GM04504 (cell line): ENCODE data around the gene EXOC1.
"Not testable (repeated sequence)": the region's sequence is repeated elsewhere in the genome, so short reads cannot be mapped to it uniquely, and the experiment has no call there.

Experiments used
- DNase-seq: peaks from one replicate; pipeline ENCODE4 v3.0.0-alpha.2; 2012; ENCODE audit warnings: low read depth

Gene EXOC1

DNA sequence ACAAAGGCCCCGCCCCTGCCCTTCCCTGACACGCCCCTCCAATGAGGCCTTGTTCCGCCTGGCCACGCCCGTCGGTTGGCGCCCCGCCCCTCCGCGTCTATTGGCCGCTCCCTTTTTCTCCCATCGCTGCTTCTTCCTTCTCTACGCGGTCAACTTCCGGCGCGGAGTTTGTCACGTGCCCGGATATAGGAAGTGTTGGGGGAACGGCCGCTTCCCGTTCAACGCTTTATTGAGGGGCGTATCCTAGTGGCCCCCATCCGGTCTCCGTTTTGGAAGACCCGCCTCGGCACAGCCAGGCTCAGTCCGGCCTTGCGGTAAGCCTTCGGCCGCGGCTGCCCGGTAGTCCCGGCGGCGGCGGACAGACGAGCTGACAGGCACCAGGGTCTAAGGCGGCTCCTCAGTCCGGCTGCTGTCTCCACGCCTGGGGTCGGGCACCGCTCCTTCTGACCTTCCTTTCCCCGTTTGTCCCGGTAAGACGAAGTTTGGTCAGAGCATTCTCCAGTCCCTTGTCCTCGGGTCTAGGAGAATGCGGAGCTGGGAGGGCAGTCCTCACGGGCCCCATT, at the start of gene EXOC1:
TSS of gene EXOC1 (plus strand) at position 165 of the 563 bp plus-strand sequence. CDS start 4,676 bp downstream, outside the sequence.
- DNase-seq, result peak; percentile 90

GRCh38 chr4:55807556-55807955, 45.9 kb upstream of the EXOC1 start:
- no peak for DNase-seq

DNA sequence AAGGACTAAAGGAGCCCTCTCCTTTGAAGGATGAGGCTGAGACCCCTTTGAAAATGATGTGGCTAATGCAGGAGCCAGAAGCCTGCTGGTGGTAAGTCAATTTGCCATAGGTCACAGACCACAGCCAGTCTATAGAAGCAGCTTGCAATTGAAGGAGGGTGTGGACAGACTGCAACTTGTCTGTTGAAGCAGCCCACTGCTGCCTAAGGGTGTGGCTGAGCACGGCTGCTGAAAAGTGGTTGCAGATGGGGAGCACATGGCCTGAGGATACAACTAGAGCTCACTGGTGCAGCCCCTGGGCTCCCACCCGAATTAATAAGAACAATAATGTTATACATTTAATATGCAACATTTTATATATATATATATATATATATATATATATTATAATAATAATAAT, 45.3 kb upstream of the EXOC1 start:
- no peak for DNase-seq

- no peak for DNase-seq
These were observed 44.8 kb upstream of the EXOC1 start for GRCh38 chr4:55808632-55809031.

- no peak for DNase-seq
These were observed 35.8 kb upstream of the EXOC1 start for GRCh38 chr4:55817691-55818090.

- DNase-seq, result no peak
These were observed 33.8 kb upstream of the EXOC1 start, which contains the start of gene EXOC1L for GRCh38 chr4:55819634-55820033. EXOC1L (plus strand) TSS chr4:55819790; CDS start chr4:55820027, 237 bp downstream.

DNA sequence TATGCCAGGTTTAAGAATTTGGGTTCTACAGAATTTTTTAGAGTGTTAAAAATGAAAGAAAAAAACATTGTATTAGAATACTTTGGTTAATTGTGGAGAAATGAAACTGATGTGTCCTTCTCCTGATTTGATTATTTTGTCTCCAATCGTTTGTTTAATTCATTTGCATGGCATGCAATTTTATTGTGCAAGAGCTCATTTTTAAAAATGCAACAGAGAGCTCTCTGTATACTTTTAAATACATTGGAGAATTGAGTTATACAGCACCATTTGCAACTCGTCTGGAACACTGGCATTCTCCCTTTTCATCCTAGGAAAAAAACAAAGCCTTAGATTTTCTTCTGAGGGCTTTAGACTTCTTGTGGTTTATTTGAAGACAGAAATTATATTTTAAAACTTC, 33.2 kb upstream of the EXOC1 start:
- DNase-seq, result no peak

- no peak for DNase-seq
These were observed 31.1 kb upstream of the EXOC1 start for GRCh38 chr4:55822329-55822728.

GRCh38 chr4:55824865-55825264, 28.6 kb upstream of the EXOC1 start:
- no peak for DNase-seq

DNA sequence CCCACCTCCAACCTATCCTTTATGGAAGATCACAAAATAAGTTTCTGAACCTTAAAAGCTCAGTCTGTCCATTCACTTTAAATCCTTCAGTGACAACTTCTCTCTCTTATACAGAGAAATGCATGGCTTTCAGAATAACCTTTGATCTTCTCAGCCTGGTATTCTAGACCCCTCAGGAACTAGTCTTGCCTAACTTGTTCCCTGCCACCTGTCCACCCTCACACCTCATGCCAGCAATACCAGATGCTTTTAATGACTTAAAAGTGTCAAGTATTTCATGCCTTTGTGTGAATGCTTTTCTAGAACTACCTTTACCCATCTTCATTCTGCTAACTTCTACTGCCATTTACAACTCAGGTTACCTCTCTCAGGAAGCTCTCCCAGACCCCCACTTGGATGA, 26.5 kb upstream of the EXOC1 start:
- DNase-seq, result no peak

- no peak for DNase-seq
These were observed 25.9 kb upstream of the EXOC1 start for GRCh38 chr4:55827582-55827981.

- DNase-seq, result no peak
These were observed 23.4 kb upstream of the EXOC1 start for GRCh38 chr4:55830048-55830447.

- no peak for DNase-seq
These were observed 22.7 kb upstream of the EXOC1 start for GRCh38 chr4:55830716-55831115.

DNA sequence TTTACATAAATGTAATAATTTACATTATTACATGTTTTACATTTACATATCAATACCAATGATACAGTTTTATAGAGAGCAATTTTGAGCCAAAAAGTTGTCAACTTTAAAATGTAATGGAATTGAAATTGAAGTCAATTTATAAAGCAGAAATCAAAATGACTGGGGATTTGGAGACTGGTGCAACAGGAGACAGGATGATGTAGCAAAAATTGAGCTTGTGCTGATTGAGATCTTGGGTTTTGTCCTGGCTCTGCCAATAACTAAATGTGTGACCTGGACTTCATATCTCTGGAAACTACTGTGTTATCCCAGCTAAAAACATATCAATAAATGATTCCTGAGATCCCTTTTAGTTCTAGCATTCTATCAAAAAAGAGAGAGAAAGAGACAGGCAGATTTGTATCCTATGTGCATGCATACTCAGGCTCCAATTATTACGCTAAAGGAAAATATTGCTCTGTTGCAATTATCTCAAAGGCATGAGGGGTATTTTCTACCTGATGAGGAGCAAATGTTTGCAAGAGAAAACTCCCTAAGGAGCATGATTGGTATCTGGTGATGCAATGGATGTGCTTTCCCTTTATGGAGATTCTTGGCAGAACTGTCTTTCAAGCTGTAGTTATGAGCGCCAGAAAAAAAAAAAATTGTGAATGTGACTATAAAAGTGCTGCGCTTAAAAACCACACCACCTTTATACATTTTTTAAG, 19.2 kb upstream of the EXOC1 start:
- DNase-seq, result no peak

DNA sequence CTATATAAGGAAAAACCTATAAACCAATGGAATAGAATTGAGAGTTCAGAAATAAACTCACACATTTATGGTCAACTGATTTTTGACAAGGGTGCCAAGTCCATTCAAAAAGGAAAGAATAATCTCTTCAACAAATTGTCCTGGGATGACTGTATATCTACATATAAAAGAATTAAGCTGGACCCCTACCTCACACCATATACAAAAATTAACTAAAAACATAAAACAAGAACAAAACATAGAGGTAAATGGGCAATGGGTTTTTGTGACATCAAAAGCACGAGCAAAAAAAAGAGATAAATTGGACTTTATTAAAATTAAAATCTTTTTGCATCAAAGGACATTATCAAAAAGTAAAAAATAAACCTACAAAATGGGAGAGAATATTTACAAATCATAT, 15.5 kb upstream of the EXOC1 start:
- no peak for DNase-seq

GRCh38 chr4:55838356-55838755, 15.1 kb upstream of the EXOC1 start:
- DNase-seq, result no peak

- no peak for DNase-seq
These were observed 14.5 kb upstream of the EXOC1 start for GRCh38 chr4:55838952-55839351.

DNA sequence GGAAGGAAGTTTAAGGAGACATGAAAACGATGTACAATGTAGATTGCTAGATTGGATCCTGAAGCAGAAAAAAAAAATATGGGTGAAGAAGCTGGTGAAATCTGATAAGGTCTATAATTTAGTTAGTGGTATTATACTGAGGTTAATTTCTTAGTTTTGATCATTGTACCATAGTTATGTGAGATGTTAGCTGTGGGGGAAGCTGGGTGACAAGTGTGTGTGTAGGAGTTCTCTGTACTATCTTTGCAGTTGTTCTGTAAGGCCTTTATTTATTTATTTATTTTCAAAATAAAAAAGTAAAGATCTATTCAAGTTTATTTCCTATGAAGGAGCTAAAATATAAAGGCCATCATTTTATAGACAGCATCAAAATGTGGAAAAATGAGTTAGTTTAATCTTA, 12.5 kb upstream of the EXOC1 start:
- no peak for DNase-seq

- not testable (repeated sequence) for DNase-seq
These were observed 11.8 kb upstream of the EXOC1 start for GRCh38 chr4:55841373-55842239.

DNA sequence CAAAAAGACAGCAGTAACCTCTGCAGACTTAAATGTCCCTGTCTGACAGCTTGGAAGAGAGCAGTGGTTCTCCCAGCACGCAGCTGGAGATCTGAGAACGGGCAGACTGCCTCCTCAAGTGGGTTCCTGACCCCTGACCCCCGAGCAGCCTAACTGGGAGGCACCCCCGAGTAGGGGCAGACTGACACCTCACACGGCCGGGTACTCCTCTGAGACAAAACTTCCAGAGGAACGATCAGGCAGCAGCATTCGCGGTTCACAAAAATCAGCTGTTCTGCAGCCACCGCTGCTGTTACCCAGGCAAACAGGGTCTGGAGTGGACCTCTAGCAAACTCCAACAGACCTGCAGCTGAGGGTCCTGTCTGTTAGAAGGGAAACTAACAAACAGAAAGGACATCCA, 11.1 kb upstream of the EXOC1 start:
- DNase-seq, result not testable (repeated sequence)

DNA sequence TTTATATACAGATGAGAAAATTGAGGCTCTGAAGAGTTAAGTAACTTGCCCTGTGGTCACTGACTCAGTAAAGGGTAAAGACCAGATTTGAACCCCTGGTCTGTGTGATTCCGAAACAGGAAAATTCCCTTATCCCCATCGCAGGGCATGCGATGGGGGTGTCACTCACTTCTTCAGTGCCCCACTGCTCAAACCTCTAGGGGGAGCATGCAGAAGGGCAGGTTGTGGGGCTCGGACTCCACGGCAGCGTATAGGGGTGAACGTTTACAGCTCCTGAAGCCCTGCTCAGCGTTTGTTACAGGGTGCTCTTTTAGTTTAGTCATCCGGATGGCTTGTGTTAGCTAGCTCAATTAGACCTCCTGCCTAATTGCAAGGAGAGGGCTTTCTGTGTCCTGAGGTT, 3.7 kb upstream of the EXOC1 start:
- DNase-seq, result no peak

DNA sequence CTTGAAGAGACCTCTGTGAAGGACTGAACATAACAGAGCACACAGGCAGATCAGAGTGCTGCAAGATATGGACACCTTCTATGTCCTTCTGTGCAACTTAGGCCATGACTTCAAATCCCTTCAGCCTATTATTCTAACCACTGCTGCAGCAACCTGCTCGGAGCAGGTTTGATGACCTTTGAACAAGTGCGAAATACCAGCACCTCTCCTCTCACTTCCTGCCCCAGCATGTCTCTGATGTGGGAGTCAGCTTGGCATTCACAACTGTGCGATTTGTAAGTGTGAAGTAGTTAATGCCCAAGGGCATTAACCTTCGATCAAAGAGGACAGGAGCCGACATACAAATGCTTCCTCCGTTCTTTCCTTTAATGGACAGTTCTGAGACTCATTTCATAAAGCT, 1.6 kb upstream of the EXOC1 start:
- no peak for DNase-seq

DNA sequence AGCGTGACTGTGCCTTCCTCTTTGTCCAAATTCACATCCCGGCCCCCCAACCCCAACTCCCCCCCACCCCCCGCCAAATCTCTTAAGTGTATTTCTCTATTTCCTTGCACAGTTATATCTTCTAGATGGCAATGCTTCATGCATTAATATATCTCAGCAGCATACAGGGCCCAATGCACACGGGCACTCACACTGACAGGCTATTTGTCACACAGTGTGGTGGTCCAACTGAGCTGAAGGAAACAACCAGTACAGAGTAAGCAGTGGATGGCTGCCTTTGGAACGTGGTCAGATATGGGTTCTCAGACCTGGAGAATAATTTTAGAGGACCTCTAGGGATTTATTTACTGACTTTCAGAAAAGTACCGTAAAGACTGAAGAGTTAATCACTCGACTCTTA, 681 bp downstream of the EXOC1 start:
- DNase-seq, result no peak
